SK-N-SH (cell line): ENCODE data around the gene IL2RA. TPM values are rescaled to one million over a fixed set of nuclear protein-coding genes. Genes with fewer than 3 reads are reported as not detected.

Source experiments
- CTCF ChIA-PET: fragments of 300-600, 350-600 bp; formaldehyde crosslinking; extraction: SDS; loops from one replicate; lab custom pipeline; 2021; lab: Yijun Ruan, JAX
- POLR2A ChIA-PET: fragments of 350-600 bp; sonication (Branson Sonifier 250); formaldehyde crosslinking; extraction: SDS; loops from one replicate; lab custom pipeline; 2020; ENCODE audit warnings: antibody characterized with exemption, inconsistent platforms; lab: Yijun Ruan, JAX
- DNase-seq: peaks from one replicate; pipeline ENCODE4 v3.0.0; 2012
- H2AFZ ChIP-seq: fragments of 200-600 bp; sonication (generic); 2 replicates; pipeline ENCODE4 v1.8.1; 2016; ENCODE audit warnings: antibody characterized with exemption, mild to moderate bottlenecking, low read depth
- H3F3A ChIP-seq: fragments of 200-600 bp; sonication (generic); replicated peaks from 2 replicates; pipeline ENCODE3; 2016; ENCODE audit warnings: antibody characterized with exemption, mild to moderate bottlenecking; ENCODE audit not compliant: insufficient read depth
- H3K27ac ChIP-seq, 2 experiments: fragments of 200-500 bp in 1 of 2; fragments of 200-600 bp in 1 of 2; sonication (Bioruptor generic) in 1 of 2; sonication (generic), shearing (Covaris generic) in 1 of 2; 2 replicates each; pipeline versions ENCODE4 v1.5.1 to v1.6.1; 2014 to 2016; ENCODE audit warnings: low read depth in 2 of 2, inconsistent platforms in 1 of 2, low read length in 1 of 2, mild to moderate bottlenecking in 1 of 2, mixed read lengths in 1 of 2
- H3K27me3 ChIP-seq: fragments of 200-600 bp; sonication (generic), shearing (Covaris generic); 2 replicates; pipeline ENCODE4 v1.6.1; 2016; ENCODE audit warnings: mixed run types; ENCODE audit not compliant: insufficient read depth
- H3K36me3 ChIP-seq, 2 experiments: fragments of 200-500 bp in 1 of 2; fragments of 200-600 bp in 1 of 2; sonication (Bioruptor generic) in 1 of 2; sonication (generic) in 1 of 2; replicated peaks in 1 of 2; 2 replicates each; pipeline versions ENCODE3 to v1.5.1; 2014 to 2016; ENCODE audit warnings: low read length in 1 of 2, mild to moderate bottlenecking in 1 of 2; ENCODE audit not compliant: insufficient read depth in 2 of 2, control insufficient read depth in 1 of 2
- H3K4me1 ChIP-seq, 2 experiments: fragments of 200-500 bp in 1 of 2; fragments of 200-600 bp in 1 of 2; sonication (Bioruptor generic) in 1 of 2; sonication (generic), shearing (Covaris generic) in 1 of 2; 2 replicates each; pipeline versions ENCODE4 v1.5.1 to v1.6.1; 2014 to 2016; ENCODE audit warnings: low read depth in 1 of 2, low read length in 1 of 2, mixed run types in 1 of 2; ENCODE audit not compliant: insufficient read depth in 2 of 2, control insufficient read depth in 1 of 2
- H3K4me2 ChIP-seq: fragments of 200-600 bp; sonication (generic), shearing (Covaris generic); 2 replicates; pipeline ENCODE4 v1.6.1; 2017; ENCODE audit warnings: mixed run types
- H3K4me3 ChIP-seq, 2 experiments: fragments of 200-500 bp in 1 of 2; fragments of 200-600 bp in 1 of 2; sonication (Bioruptor generic) in 1 of 2; sonication (generic), shearing (Covaris generic) in 1 of 2; 2 replicates each; pipeline versions ENCODE4 v1.5.1 to v1.8.1; 2014 to 2016; ENCODE audit warnings: low read depth in 2 of 2, inconsistent platforms in 1 of 2, low read length in 1 of 2, mild to moderate bottlenecking in 1 of 2, mixed read lengths in 1 of 2, moderate library complexity in 1 of 2
- H3K79me2 ChIP-seq: fragments of 200-600 bp; sonication (generic); 2 replicates; pipeline ENCODE4 v1.8.1; 2017; ENCODE audit warnings: mild to moderate bottlenecking; ENCODE audit not compliant: insufficient read depth
- H3K9ac ChIP-seq: fragments of 200-600 bp; sonication (generic); 2 replicates; pipeline ENCODE4 v1.6.1; 2017; ENCODE audit warnings: mixed run types
- H3K9me2 ChIP-seq: fragments of 200-600 bp; sonication (generic); 2 replicates; pipeline ENCODE4 v1.6.1; 2017; ENCODE audit warnings: mixed run types
- H3K9me3 ChIP-seq: fragments of 200-600 bp; sonication (generic); 2 replicates; pipeline ENCODE4 v1.6.1; 2017; ENCODE audit warnings: mixed run types, mild to moderate bottlenecking, moderate library complexity
- H4K20me1 ChIP-seq: fragments of 200-600 bp; sonication (generic); 2 replicates; pipeline ENCODE4 v1.6.1; 2017; ENCODE audit warnings: mild to moderate bottlenecking, mixed run types; ENCODE audit not compliant: insufficient read depth
- CHD2 ChIP-seq: fragments of 150-350 bp; IDR thresholded peaks from 2 replicates; pipeline ENCODE4 v1.6.1; 2018; ENCODE audit warnings: low read length; ENCODE audit not compliant: partially characterized antibody
- FOXJ3 ChIP-seq: sonication (generic); formaldehyde crosslinking; IDR thresholded peaks from 2 replicates; pipeline ENCODE4 v1.5.1; 2020; ENCODE audit warnings: mild to moderate bottlenecking, missing genetic modification reagents
- IRF3 ChIP-seq: fragments of 150-350 bp; IDR thresholded peaks from 2 replicates; pipeline ENCODE4 v1.6.1; 2016; ENCODE audit warnings: mild to moderate bottlenecking, low read depth, low read length
- JUND ChIP-seq: IDR thresholded peaks from 2 replicates; pipeline ENCODE4 v1.4.0; 2012
- NFIC ChIP-seq: IDR thresholded peaks from 2 replicates; pipeline ENCODE4 v1.4.0; 2012; ENCODE audit warnings: borderline replicate concordance
- PBX3 ChIP-seq: IDR thresholded peaks from 2 replicates; pipeline ENCODE4; 2012
- POLR2AphosphoS5 ChIP-seq: IDR thresholded peaks from 2 replicates; pipeline ENCODE4 v1.6.1; 2012; ENCODE audit warnings: low read depth, low read length
- RAD21 ChIP-seq: IDR thresholded peaks from 2 replicates; pipeline ENCODE4 v1.6.1; 2012; ENCODE audit warnings: mild to moderate bottlenecking, low read length
- RCOR1 ChIP-seq: fragments of 150-350 bp; IDR thresholded peaks from 2 replicates; pipeline ENCODE4 v1.6.1; 2017; ENCODE audit warnings: antibody characterized with exemption, low read length
- RXRA ChIP-seq: IDR thresholded peaks from 2 replicates; pipeline ENCODE4 v1.4.0; 2012; ENCODE audit warnings: low read depth, mild to moderate bottlenecking, borderline replicate concordance
- SMC3 ChIP-seq: IDR thresholded peaks from 2 replicates; pipeline ENCODE4 v1.6.1; 2012; ENCODE audit warnings: low read depth, low read length, improper control_type of control experiment
- TEAD4 ChIP-seq: IDR thresholded peaks from 2 replicates; pipeline ENCODE4 v1.4.0; 2012; ENCODE audit warnings: mild to moderate bottlenecking, borderline replicate concordance; ENCODE audit not compliant: insufficient read depth
- YY1 ChIP-seq: IDR thresholded peaks from 2 replicates; pipeline ENCODE4 v1.4.0; 2012; ENCODE audit warnings: low read depth, mild to moderate bottlenecking
- WGBS: methylation state at CpG from one replicate; pipeline ENCODE4 v1.1.6; 2017; ENCODE audit warnings: low lambda C conversion rate; 5-methylcytosine and 5-hydroxymethylcytosine counted together
- polyA plus RNA-seq, 3 experiments: library from polyadenylated mRNA; depleted of rRNA; stranded (reverse); fragments of >200 nt; gene quantifications; 2 replicates each; pipeline ENCODE4 v1.2.3, GENCODE V29; 2012
- TF ChIP-seq, protein P1 (sequence below): fragments of 150-350 bp; IDR thresholded peaks from 2 replicates; pipeline ENCODE4 v1.6.1; 2017; ENCODE audit warnings: antibody characterized with exemption, low read length, low read depth, borderline replicate concordance
- TF ChIP-seq, protein P2 (sequence below): IDR thresholded peaks from 2 replicates; pipeline ENCODE4 v1.4.0; 2012; ENCODE audit warnings: low read depth, borderline replicate concordance
- TF ChIP-seq, protein P3 (sequence below): IDR thresholded peaks from 2 replicates; pipeline ENCODE4 v1.6.1; 2012; ENCODE audit warnings: mild to moderate bottlenecking, low read depth, low read length, moderate library complexity

Gene IL2RA
- polyA plus RNA-seq, 1 of the 3 experiments (the other 2 are of a cell fraction), result not detected

DNA sequence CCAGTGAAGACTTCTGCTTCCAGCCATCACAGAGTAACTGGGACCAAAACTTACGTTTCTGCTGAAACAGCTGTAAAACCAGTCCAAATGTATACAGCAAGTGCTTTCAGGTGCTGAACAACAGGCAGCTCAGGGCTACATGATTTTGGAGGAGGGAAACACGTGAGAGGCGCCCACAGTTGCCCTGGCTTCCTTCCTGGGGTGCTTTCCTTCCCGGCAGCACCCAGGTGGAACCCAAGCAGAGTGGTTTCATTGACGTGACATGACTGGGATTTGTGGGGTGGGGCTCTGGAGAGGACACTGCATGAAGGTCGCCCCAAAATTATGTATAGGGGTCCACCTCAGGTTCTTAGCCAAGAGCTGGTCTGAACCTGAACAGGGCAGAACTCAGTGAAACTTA, 34.2 kb downstream of the IL2RA start:
- no peaks in the 10 kb centered on the region for H4K20me1 ChIP-seq
- CTCF ChIA-PET, result interaction anchor here (3.8 kb wide), 1 partner anchor 14 kb away, joined by 16 read pairs; no protein-coding TSS in a partner anchor
- H3K27ac ChIP-seq, result no peak overlapping the region
- no peaks in the 10 kb centered on the region for H3F3A ChIP-seq
- H3K4me3 ChIP-seq, result no peak overlapping the region
- H3K36me3 ChIP-seq, result no peaks in the 10 kb centered on the region
- H3K4me1 ChIP-seq, result no peaks in the 10 kb centered on the region
- H3K9ac ChIP-seq, result no peak overlapping the region
- H3K4me2 ChIP-seq, result no peak overlapping the region
- no peak for TF ChIP-seq CHD2
- TF ChIP-seq RXRA, result no peak
- TF ChIP-seq, protein P1, sequence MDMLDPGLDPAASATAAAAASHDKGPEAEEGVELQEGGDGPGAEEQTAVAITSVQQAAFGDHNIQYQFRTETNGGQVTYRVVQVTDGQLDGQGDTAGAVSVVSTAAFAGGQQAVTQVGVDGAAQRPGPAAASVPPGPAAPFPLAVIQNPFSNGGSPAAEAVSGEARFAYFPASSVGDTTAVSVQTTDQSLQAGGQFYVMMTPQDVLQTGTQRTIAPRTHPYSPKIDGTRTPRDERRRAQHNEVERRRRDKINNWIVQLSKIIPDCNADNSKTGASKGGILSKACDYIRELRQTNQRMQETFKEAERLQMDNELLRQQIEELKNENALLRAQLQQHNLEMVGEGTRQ, result no peak
- no peak for TF ChIP-seq RCOR1
- TF ChIP-seq PBX3, result no peak
- TF ChIP-seq, protein P2, sequence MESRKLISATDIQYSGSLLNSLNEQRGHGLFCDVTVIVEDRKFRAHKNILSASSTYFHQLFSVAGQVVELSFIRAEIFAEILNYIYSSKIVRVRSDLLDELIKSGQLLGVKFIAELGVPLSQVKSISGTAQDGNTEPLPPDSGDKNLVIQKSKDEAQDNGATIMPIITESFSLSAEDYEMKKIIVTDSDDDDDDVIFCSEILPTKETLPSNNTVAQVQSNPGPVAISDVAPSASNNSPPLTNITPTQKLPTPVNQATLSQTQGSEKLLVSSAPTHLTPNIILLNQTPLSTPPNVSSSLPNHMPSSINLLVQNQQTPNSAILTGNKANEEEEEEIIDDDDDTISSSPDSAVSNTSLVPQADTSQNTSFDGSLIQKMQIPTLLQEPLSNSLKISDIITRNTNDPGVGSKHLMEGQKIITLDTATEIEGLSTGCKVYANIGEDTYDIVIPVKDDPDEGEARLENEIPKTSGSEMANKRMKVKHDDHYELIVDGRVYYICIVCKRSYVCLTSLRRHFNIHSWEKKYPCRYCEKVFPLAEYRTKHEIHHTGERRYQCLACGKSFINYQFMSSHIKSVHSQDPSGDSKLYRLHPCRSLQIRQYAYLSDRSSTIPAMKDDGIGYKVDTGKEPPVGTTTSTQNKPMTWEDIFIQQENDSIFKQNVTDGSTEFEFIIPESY, result no peak
- TF ChIP-seq TEAD4, result no peak
- TF ChIP-seq SMC3, result no peak
- TF ChIP-seq POLR2AphosphoS5, result no peak
- TF ChIP-seq, protein P3, sequence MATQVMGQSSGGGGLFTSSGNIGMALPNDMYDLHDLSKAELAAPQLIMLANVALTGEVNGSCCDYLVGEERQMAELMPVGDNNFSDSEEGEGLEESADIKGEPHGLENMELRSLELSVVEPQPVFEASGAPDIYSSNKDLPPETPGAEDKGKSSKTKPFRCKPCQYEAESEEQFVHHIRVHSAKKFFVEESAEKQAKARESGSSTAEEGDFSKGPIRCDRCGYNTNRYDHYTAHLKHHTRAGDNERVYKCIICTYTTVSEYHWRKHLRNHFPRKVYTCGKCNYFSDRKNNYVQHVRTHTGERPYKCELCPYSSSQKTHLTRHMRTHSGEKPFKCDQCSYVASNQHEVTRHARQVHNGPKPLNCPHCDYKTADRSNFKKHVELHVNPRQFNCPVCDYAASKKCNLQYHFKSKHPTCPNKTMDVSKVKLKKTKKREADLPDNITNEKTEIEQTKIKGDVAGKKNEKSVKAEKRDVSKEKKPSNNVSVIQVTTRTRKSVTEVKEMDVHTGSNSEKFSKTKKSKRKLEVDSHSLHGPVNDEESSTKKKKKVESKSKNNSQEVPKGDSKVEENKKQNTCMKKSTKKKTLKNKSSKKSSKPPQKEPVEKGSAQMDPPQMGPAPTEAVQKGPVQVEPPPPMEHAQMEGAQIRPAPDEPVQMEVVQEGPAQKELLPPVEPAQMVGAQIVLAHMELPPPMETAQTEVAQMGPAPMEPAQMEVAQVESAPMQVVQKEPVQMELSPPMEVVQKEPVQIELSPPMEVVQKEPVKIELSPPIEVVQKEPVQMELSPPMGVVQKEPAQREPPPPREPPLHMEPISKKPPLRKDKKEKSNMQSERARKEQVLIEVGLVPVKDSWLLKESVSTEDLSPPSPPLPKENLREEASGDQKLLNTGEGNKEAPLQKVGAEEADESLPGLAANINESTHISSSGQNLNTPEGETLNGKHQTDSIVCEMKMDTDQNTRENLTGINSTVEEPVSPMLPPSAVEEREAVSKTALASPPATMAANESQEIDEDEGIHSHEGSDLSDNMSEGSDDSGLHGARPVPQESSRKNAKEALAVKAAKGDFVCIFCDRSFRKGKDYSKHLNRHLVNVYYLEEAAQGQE, result no peak
- TF ChIP-seq YY1, result no peak
- no peak for TF ChIP-seq FOXJ3
- no peak for TF ChIP-seq RAD21
- TF ChIP-seq IRF3, result no peak
- TF ChIP-seq NFIC, result no peak
- no peak for TF ChIP-seq JUND
- WGBS, result 14% methylated on average over 5 of the region's 6 CpGs
- no peaks in the 10 kb centered on the region; the same call in 1 of the 2 replicates for H3K27me3 ChIP-seq
- H3K9me3 ChIP-seq, result peaks cover 5% of the 10 kb centered on the region
- H3K9me2 ChIP-seq, result no peaks in the 10 kb centered on the region
- H3K79me2 ChIP-seq, result no peaks in the 10 kb centered on the region
- DNase-seq, result no peak
- POLR2A ChIA-PET, result no interaction called here
- no peak overlapping the region for H2AFZ ChIP-seq
